ENCODE measurements around the gene P2RX2.

P2RX2 gene

GRCh38 chr12:132662901-132663755 is 44.6 kb downstream of the P2RX2 start:
- DNase-seq (ENCODE audit: low spot score), result no peak

- DNase-seq (ENCODE audit: low spot score), result no peak
Measured at GRCh38 chr12:132664206-132665148, 45.9 kb downstream of the P2RX2 start.

GRCh38 chr12:132665149-132665491 is 46.5 kb downstream of the P2RX2 start:
- no peak for DNase-seq (ENCODE audit: low spot score)

GRCh38 chr12:132665794-132666193 is 47.2 kb downstream of the P2RX2 start:
- no peak for DNase-seq (ENCODE audit: low spot score)

GRCh38 chr12:132668191-132669088 is 49.9 kb downstream of the P2RX2 start:
- DNase-seq (ENCODE audit: low spot score), result no peak

- DNase-seq (ENCODE audit: low spot score), result peak; percentile 31
Measured at GRCh38 chr12:132669166-132669879, 50.7 kb downstream of the P2RX2 start.
